Endothelial cell of umbilical vein (primary cell): Measurements from ENCODE around the gene POLR2H. TPM values are rescaled to one million over a fixed set of nuclear protein-coding genes. Genes with fewer than 3 reads are reported as not detected.

Source experiments
- BruUV-seq: library from RNA; stranded (reverse); fragments of 400-500 nt; replicated peaks from 2 replicates; lab custom pipeline; 2021; lab: Mats Ljungman, UMichigan
- CTCF ChIA-PET: fragments of 300-600, 350-600 bp; sonication (Branson Sonifier 250); formaldehyde crosslinking; loops from one replicate; lab custom pipeline; 2021; ENCODE audit warnings: antibody characterized with exemption, inconsistent platforms; lab: Charles Lee
- POLR2A ChIA-PET: fragments of 300-600, 350-600 bp; sonication (Branson Sonifier 250); formaldehyde crosslinking; loops from one replicate; lab custom pipeline; 2021; ENCODE audit warnings: antibody characterized with exemption, inconsistent platforms; lab: Charles Lee
- DNase-seq: peaks from one replicate; pipeline ENCODE4 v3.0.0-alpha.2; 2011; ENCODE audit warnings: low read depth, low spot score
- FAIRE-seq: peaks from 2 replicates; lab custom pipeline; 2011; peaks lifted over from hg19 to GRCh38; lab: Jason Lieb, UNC
- H2AFZ ChIP-seq: 2 replicates; pipeline ENCODE4 v1.6.0; 2012; ENCODE audit warnings: low read depth, low read length, control low read depth, inconsistent platforms
- H3K27ac ChIP-seq: 2 replicates; pipeline ENCODE4 v1.5.1; 2011; ENCODE audit warnings: low read depth, mild to moderate bottlenecking, control low read depth, low read length, moderate library complexity; ENCODE audit not compliant: insufficient read depth
- H3K27me3 ChIP-seq, 2 experiments: 2 replicates each; pipeline versions ENCODE4 v1.6.0 to v1.6.1; 2011; ENCODE audit warnings: low read length in 2 of 2, mixed read lengths in 1 of 2; ENCODE audit not compliant: control insufficient read depth in 2 of 2, insufficient read depth in 2 of 2
- H3K36me3 ChIP-seq, 2 experiments: 2 replicates in 1 of 2; 3 replicates in 1 of 2; pipeline ENCODE4 v1.5.1; 2011; ENCODE audit warnings: low read length in 2 of 2, mild to moderate bottlenecking in 1 of 2, moderate library complexity in 1 of 2; ENCODE audit not compliant: control insufficient read depth in 2 of 2, insufficient read depth in 2 of 2; ENCODE audit errors: extremely low read depth in 1 of 2
- H3K4me1 ChIP-seq: 3 replicates; pipeline ENCODE4 v1.5.1; 2011; ENCODE audit warnings: mild to moderate bottlenecking, low read length; ENCODE audit not compliant: control insufficient read depth, insufficient read depth; ENCODE audit errors: extremely low read depth
- H3K4me2 ChIP-seq: 2 replicates; pipeline ENCODE4 v1.6.1; 2011; ENCODE audit warnings: low read length, control low read depth, mixed read lengths; ENCODE audit not compliant: insufficient read depth
- H3K4me3 ChIP-seq, 3 experiments: fragments of 200-600 bp in 1 of 3; sonication (generic), shearing (Covaris generic) in 1 of 3; replicated peaks in 1 of 3; 2 replicates each; pipeline ENCODE4 v1.5.1; 2011 to 2016; ENCODE audit warnings: control low read depth in 3 of 3, low read length in 3 of 3, mild to moderate bottlenecking in 2 of 3, inconsistent platforms in 1 of 3, low read depth in 1 of 3, moderate library complexity in 1 of 3; ENCODE audit not compliant: insufficient read depth in 1 of 3
- H3K79me2 ChIP-seq: 2 replicates; pipeline ENCODE4 v1.6.0; 2012; ENCODE audit warnings: low read length, inconsistent platforms; ENCODE audit not compliant: control insufficient read depth, insufficient read depth
- H3K9ac ChIP-seq: replicated peaks from 2 replicates; pipeline ENCODE3; 2011; ENCODE audit warnings: low read length, control low read depth; ENCODE audit not compliant: insufficient read depth; ENCODE audit errors: extremely low read depth
- H3K9me1 ChIP-seq: replicated peaks from 3 replicates; pipeline ENCODE4 v1.6.0; 2011; ENCODE audit warnings: mild to moderate bottlenecking, low read length; ENCODE audit not compliant: control insufficient read depth, insufficient read depth; ENCODE audit errors: extremely low read depth
- H3K9me3 ChIP-seq: replicated peaks from 2 replicates; pipeline ENCODE4 v1.5.1; 2012; ENCODE audit warnings: low read length, inconsistent platforms; ENCODE audit not compliant: control insufficient read depth, insufficient read depth
- H4K20me1 ChIP-seq: replicated peaks from 2 replicates; pipeline ENCODE3; 2011; ENCODE audit warnings: mild to moderate bottlenecking, low read length; ENCODE audit not compliant: control insufficient read depth, insufficient read depth; ENCODE audit errors: extremely low read depth
- EZH2 ChIP-seq: IDR thresholded peaks from 2 replicates; pipeline ENCODE4 v1.6.1; 2012; ENCODE audit warnings: borderline replicate concordance, low read depth, mild to moderate bottlenecking, moderate library complexity, low read length, inconsistent platforms; ENCODE audit not compliant: severe bottlenecking
- FOS ChIP-seq: IDR thresholded peaks from 2 replicates; pipeline ENCODE4 v1.6.1; 2011; ENCODE audit warnings: mild to moderate bottlenecking, low read length, moderate library complexity, borderline replicate concordance; ENCODE audit not compliant: insufficient read depth
- GATA2 ChIP-seq: IDR thresholded peaks from 2 replicates; pipeline ENCODE4 v1.7.0; 2011; ENCODE audit warnings: low read depth, mild to moderate bottlenecking, moderate library complexity, mixed read lengths, low read length; ENCODE audit not compliant: insufficient read length, insufficient read depth
- JUN ChIP-seq: IDR thresholded peaks from 2 replicates; pipeline ENCODE4 v1.6.1; 2011; ENCODE audit warnings: borderline replicate concordance, low read depth; ENCODE audit not compliant: insufficient read length, insufficient read depth
- MYC ChIP-seq: IDR thresholded peaks from one replicate; pipeline ENCODE4 v1.6.1; 2011; ENCODE audit warnings: mild to moderate bottlenecking, low read depth, low read length
- POLR2A ChIP-seq: IDR thresholded peaks from 2 replicates; pipeline ENCODE4 v1.6.1; 2012; ENCODE audit warnings: low read depth, mild to moderate bottlenecking, control low read depth, low read length
- POLR2AphosphoS5 ChIP-seq: IDR thresholded peaks from 2 replicates; pipeline ENCODE4 v1.6.1; 2012; ENCODE audit warnings: low read depth, mild to moderate bottlenecking, control low read depth, low read length, moderate library complexity; ENCODE audit not compliant: insufficient read depth
- dilution Hi-C: fragments of 300-500 bp; cut with MboI; formaldehyde crosslinking; loops from one replicate; pipeline ENCODE4 v1.15.0; 2019; ENCODE audit warnings: low sequenced_read_pairs; ENCODE audit not compliant: extremely low pct_ligation_motif_present
- intact Hi-C: fragments of 100-400 bp; cut with micrococcal nuclease; formaldehyde crosslinking; loops from one replicate; pipeline ENCODE4 v1.10.0; 2022
- polyA plus RNA-seq, 4 experiments: library from polyadenylated mRNA; depleted of rRNA in 3 of 4; stranded (reverse) in 3 of 4; unstranded in 1 of 4; fragments of >200 nt; gene quantifications; 2 replicates each; pipeline versions ENCODE4 v1.2.1 to v1.2.3, GENCODE V29; 2011 to 2012; ENCODE audit warnings: missing spikeins in 1 of 4
- total RNA-seq: library from RNA; stranded (reverse); gene quantifications from 2 replicates; pipeline ENCODE4 v1.2.3, GENCODE V29; 2021
- TF ChIP-seq, protein P1 (sequence below): IDR thresholded peaks from 2 replicates; pipeline ENCODE4 v1.6.1; 2011; ENCODE audit not compliant: insufficient read depth, insufficient read length
- TF ChIP-seq, protein P2 (sequence below), 2 donors: IDR thresholded peaks; 1 replicate in 1 of 2; 2 replicates in 1 of 2; pipeline ENCODE4 v1.5.1; 2011; ENCODE audit warnings: low read length in 2 of 2, mild to moderate bottlenecking in 2 of 2, moderate library complexity in 2 of 2, control low read depth in 1 of 2, inconsistent platforms in 1 of 2, low read depth in 1 of 2; ENCODE audit not compliant: insufficient read depth in 1 of 2; ENCODE audit errors: extremely low read depth in 1 of 2

POLR2H gene
- total and polyA plus RNA-seq, 2 donors (not counting 3 experiments of a cell fraction or from before 2014, with no cell fraction given), result 89.0 to 276 TPM

DNA sequence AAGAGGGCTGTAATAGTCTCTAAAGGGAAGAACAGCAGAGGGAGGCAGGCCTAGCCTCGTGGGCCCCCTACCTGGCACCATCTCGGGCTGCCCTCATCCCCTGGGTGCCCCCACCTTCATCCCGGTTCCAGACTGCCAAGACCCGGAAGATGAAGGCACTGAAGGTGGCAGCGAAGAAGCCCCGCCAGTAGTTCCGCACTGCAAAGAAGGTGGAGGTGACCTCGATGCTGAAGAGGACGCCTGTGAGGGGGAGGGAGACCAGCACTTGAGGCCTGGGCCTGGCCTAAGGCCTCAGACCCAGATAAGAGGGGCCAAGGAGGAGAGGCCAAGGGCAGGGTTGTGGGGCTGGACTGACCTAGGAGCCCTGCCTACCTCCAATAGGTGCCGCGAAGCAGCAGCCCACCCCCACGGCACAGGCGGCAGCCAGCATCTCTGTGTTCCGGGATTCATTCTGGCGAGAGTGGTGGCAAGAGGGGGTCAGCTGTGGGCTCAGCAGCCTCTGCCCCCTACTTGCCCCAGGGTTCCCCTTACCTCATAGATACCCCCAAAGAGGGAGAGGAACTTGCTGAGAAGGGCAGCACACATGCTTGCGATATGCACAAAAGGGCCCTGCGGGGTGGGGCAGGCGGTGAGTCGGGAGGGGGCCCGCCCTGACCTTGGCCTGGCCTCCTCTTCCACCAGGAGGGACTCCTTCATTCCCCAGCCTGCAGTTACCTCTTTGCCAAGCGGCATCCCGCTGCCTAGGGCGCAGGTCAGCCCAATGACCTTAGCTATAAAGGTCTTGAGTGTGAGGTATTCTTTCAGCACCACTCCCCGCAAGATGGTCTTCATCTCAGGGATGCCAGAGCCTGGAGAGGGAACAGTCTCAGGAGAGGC lies 4.0 kb upstream of the POLR2H start:
- TF ChIP-seq JUN, result no peak
- no peak for TF ChIP-seq POLR2AphosphoS5
- TF ChIP-seq POLR2A, result no peak
- TF ChIP-seq, protein P1, sequence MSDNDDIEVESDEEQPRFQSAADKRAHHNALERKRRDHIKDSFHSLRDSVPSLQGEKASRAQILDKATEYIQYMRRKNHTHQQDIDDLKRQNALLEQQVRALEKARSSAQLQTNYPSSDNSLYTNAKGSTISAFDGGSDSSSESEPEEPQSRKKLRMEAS, result no peak
- TF ChIP-seq MYC, result no peak
- TF ChIP-seq EZH2, result no peak
- no peak for TF ChIP-seq GATA2
- TF ChIP-seq, protein P2, sequence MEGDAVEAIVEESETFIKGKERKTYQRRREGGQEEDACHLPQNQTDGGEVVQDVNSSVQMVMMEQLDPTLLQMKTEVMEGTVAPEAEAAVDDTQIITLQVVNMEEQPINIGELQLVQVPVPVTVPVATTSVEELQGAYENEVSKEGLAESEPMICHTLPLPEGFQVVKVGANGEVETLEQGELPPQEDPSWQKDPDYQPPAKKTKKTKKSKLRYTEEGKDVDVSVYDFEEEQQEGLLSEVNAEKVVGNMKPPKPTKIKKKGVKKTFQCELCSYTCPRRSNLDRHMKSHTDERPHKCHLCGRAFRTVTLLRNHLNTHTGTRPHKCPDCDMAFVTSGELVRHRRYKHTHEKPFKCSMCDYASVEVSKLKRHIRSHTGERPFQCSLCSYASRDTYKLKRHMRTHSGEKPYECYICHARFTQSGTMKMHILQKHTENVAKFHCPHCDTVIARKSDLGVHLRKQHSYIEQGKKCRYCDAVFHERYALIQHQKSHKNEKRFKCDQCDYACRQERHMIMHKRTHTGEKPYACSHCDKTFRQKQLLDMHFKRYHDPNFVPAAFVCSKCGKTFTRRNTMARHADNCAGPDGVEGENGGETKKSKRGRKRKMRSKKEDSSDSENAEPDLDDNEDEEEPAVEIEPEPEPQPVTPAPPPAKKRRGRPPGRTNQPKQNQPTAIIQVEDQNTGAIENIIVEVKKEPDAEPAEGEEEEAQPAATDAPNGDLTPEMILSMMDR (IDR thresholded peaks at IDR 0.05; ENCODE audit: extremely low read depth in 1 of 2, insufficient read depth in 1 of 2, low read depth in 1 of 2, low read length in 2 of 2), result no peak
- no peak for TF ChIP-seq FOS
- BruUV-seq, result no TSS peak
- DNase-seq, result no peak
- no peaks in the 10 kb centered on the region for H4K20me1 ChIP-seq
- H3K9me3 ChIP-seq, result no peaks in the 10 kb centered on the region
- no peak overlapping the region for H3K27ac ChIP-seq
- ChIA-PET POLR2A (no interaction called here), CTCF (interaction anchor here (0.6 to 1.4 kb wide), 3 partner anchors 12 to 14 kb away, joined by 3 to 5 read pairs (median 3); no protein-coding TSS in a partner anchor)
- no peak overlapping the region for H3K9ac ChIP-seq
- H3K4me1 ChIP-seq, result peaks cover 5% of the 10 kb centered on the region
- H2AFZ ChIP-seq, result no peak overlapping the region
- H3K27me3 ChIP-seq, result no peaks in the 10 kb centered on the region
- FAIRE-seq, result no peak
- no peaks in the 10 kb centered on the region for H3K36me3 ChIP-seq
- dilution Hi-C loops (no loop called here), intact Hi-C loops (no loop called here)
- H3K9me1 ChIP-seq, result no peaks in the 10 kb centered on the region
- H3K79me2 ChIP-seq, result no peaks in the 10 kb centered on the region
- no peak overlapping the region for H3K4me3 ChIP-seq
- H3K4me2 ChIP-seq, result no peak overlapping the region
